ENCODE measurements around the gene ZNF805.
"Not testable (repeated sequence)": the region's sequence is repeated elsewhere in the genome, so short reads cannot be mapped to it uniquely, and the experiment has no call there.

The ZNF805 gene

GRCh38 chr19:57269515-57270250 is 29.3 kb downstream of the ZNF805 start:
- DNase-seq, result no peak

- DNase-seq, result no peak
Observed at GRCh38 chr19:57271280-57271679, 30.8 kb downstream of the ZNF805 start.

- no peak for DNase-seq
Observed at GRCh38 chr19:57273014-57273413, 32.6 kb downstream of the ZNF805 start.

GRCh38 chr19:57276430-57276829 is 36.0 kb downstream of the ZNF805 start:
- no peak for DNase-seq

GRCh38 chr19:57278481-57278880 is 38.0 kb downstream of the ZNF805 start:
- DNase-seq, result not testable (repeated sequence)

GRCh38 chr19:57279418-57280164 is 39.2 kb downstream of the ZNF805 start:
- DNase-seq, result peak; percentile 74

DNA sequence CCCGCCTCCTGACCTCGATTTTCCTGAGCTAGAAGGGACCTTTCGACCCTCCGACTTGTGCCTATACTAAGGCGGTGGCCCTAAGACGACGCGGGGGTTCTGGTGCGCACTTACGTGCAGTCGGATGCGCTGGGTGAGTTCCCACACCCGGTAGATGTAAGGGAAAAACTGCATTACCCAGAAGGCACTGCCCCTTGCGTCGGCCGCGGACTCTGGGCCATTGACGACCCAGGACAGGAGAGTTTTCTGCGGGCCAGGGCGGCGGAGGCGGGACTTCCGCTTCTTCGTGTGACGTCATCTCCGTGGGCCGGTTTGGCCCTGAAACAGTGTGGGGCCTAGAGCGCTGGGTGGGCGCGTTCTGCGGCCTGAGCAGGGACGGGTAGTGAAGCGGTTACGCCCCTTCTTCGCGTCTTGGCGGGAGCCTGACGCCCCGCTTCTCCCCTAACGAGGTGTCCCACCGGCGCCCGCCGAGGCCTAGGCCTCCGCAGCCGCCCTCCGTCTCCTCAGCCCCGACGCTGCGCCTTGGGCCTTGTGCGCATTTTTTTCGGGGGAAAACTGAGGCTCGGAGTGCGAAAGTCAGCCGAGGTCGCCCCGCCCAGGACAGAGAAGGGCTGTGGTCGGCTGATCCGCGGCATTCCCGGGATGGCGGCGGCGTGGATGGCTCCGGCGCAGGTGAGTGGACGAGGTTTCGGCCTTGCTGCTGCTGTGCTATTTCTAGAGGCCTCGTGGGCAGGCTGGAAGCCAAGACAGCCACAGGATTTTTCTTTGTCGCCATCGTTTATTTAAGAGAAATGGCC is 39.9 kb downstream of the ZNF805 start, which contains the start of gene ZNF460:
Gene ZNF460 (plus strand): TSS at position 321 of the 797 bp plus-strand sequence. CDS start 322 bp downstream, at position 643.
- peak; percentile 95 for DNase-seq

- peak; percentile 27 for DNase-seq
Observed at GRCh38 chr19:57280962-57281400, 40.5 kb downstream of the ZNF805 start.

GRCh38 chr19:57282011-57282643 is 41.7 kb downstream of the ZNF805 start:
- DNase-seq, result no peak

DNA sequence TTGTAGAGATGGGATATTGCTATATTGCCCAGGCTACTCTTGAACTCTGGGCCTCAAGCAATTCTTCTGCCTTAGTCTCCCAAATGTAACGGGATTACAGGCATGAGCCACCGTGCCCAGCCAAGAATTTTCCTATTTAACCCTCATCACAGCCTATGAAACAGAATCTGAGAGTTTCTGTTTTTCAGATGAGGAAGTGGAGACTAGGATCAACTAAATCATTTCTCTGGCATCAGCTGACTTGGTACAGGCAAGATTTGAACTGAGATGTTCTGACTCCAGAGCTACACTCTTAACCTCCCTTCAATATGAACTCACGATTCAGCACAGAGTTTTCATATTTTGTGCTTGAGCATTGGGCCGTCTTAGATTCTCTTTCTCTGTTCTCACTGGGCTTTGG is 47.9 kb downstream of the ZNF805 start:
- DNase-seq, result no peak

DNA sequence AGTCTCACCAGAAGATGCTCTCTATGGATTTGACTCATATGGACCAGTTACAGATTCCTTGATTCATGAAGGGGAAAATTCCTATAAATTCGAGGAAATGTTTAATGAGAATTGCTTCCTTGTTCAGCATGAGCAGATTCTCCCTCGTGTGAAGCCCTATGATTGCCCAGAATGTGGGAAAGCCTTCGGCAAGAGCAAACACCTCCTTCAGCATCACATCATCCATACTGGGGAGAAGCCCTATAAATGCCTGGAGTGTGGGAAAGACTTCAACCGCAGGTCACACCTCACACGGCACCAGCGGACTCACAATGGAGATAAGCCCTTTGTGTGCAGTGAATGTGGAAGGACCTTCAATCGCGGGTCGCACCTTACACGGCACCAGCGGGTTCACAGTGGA is 50.5 kb downstream of the ZNF805 start:
- no peak for DNase-seq

GRCh38 chr19:57292547-57292946 is 52.1 kb downstream of the ZNF805 start:
- no peak for DNase-seq

GRCh38 chr19:57293719-57294118 is 53.3 kb downstream of the ZNF805 start:
- no peak for DNase-seq

DNA sequence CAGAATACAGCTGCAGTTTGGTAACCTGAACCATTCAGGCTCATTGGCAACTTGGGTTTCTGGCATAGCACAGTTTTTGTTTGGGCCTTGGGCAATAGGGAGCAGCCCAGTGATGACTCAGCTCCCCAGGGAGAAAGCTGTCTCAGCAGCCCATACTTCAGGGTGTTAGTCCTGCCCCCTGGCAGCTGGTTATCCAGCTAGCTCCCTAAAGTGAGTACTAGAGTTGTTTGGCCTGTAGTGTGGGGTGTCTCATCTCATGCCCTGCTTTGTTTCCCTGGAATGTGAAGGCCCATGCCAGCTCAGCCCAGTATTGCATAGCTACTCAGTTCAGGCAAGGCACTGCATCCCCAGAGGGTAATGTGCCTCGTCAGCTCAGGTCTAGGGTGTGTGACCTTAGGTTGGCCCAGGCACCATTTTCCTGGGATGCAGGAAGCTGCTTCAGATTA is 61.6 kb downstream of the ZNF805 start:
- no peak for DNase-seq

- DNase-seq, result no peak
Observed at GRCh38 chr19:57302727-57303401, 62.4 kb downstream of the ZNF805 start.

All from central memory CD4-positive, alpha-beta T cell (primary cell).